Fibroblast of skin of left biceps (primary cell): Measurements from ENCODE around the gene MUC5AC.

Experiments
- DNase-seq, 2 experiments: peaks; one replicate each; pipeline ENCODE4 v3.0.0-alpha.2; 2013; ENCODE audit warnings: low read depth in 2 of 2

Gene MUC5AC

GRCh38 chr11:1194977-1195681 is 37.4 kb downstream of the MUC5AC start:
- DNase-seq = no peak

GRCh38 chr11:1195682-1196515 is 38.1 kb downstream of the MUC5AC start:
- DNase-seq = no peak

GRCh38 chr11:1196516-1197391 is 39.0 kb downstream of the MUC5AC start:
- DNase-seq = no peak

GRCh38 chr11:1197431-1197885 is 39.7 kb downstream of the MUC5AC start:
- DNase-seq = no peak

GRCh38 chr11:1197886-1198560 is 40.3 kb downstream of the MUC5AC start:
- no peak for DNase-seq

- DNase-seq = no peak
These were observed 40.9 kb downstream of the MUC5AC start for GRCh38 chr11:1198561-1199240.

GRCh38 chr11:1199241-1199750 is 41.5 kb downstream of the MUC5AC start:
- no peak for DNase-seq

- no peak for DNase-seq
These were observed 42.2 kb downstream of the MUC5AC start for GRCh38 chr11:1199751-1200610.

GRCh38 chr11:1200611-1201191 is 42.9 kb downstream of the MUC5AC start:
- no peak for DNase-seq

GRCh38 chr11:1201395-1202153 is 43.8 kb downstream of the MUC5AC start:
- DNase-seq = no peak

GRCh38 chr11:1202154-1202775 is 44.5 kb downstream of the MUC5AC start:
- DNase-seq = no peak

- DNase-seq = no peak
These were observed 45.2 kb downstream of the MUC5AC start for GRCh38 chr11:1202776-1203504.

- DNase-seq = no peak
These were observed 45.9 kb downstream of the MUC5AC start for GRCh38 chr11:1203505-1204271.

- DNase-seq = no peak
These were observed 46.8 kb downstream of the MUC5AC start for GRCh38 chr11:1204381-1205101.

GRCh38 chr11:1205121-1205986 is 47.6 kb downstream of the MUC5AC start:
- no peak for DNase-seq
